HG03460 (cell line): Measurements from ENCODE around the gene FTL.

Source experiments
- ATAC-seq: cut with Tn5 transposase; IDR thresholded peaks from one replicate; pipeline ENCODE4 v1.9.1; 2021; ENCODE audit not compliant: unreplicated experiment

Gene FTL

DNA sequence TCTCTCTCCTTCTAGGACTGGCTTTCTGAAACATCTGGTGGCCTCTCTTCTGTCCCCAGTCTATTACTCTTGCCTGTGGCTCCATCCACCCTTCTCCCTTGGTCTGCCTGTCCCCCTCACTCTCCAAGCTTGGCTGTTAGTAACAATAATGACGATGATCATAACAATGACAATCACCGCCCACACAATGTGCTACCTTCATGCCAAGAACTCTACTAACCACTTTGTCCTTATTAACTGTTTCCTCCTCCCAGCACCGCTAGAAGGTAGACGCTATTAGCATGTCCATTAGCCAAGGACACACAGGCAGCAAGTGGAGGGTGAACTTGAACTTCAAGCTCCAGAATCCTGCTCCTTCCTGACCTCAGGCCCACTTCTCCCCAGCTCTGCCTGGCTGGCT, 25.3 kb downstream of the FTL start:
- no peak for ATAC-seq

DNA sequence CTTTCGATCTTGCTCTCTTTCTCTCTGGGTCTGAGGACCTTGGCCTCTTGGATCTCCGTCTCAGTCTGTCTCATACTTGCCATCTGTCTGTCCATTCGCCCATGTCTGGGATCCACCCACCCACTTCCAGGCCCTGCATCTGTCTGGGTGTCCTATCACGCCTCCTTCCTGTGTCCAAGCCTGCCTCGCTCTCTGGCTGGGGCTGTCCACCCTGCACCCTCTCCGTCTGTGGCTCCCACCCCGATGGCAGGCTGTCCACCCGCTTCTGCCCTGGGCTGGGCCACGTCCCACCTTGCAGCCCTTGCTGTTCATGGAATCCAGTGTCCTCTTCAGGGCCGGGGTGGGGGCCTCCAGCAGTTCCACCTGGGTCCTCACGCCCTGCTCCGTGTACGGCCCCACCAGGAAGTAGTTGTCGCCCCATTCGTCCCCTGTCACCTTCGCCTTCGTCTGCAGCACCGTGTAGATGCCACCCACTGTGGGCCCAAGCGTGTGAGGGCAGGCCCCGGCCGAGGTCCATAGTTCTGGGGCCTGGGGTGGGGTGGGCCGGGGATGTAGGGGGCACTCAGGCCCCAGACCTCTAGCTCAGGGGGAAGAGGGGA, 26.0 kb downstream of the FTL start:
- no peak for ATAC-seq

DNA sequence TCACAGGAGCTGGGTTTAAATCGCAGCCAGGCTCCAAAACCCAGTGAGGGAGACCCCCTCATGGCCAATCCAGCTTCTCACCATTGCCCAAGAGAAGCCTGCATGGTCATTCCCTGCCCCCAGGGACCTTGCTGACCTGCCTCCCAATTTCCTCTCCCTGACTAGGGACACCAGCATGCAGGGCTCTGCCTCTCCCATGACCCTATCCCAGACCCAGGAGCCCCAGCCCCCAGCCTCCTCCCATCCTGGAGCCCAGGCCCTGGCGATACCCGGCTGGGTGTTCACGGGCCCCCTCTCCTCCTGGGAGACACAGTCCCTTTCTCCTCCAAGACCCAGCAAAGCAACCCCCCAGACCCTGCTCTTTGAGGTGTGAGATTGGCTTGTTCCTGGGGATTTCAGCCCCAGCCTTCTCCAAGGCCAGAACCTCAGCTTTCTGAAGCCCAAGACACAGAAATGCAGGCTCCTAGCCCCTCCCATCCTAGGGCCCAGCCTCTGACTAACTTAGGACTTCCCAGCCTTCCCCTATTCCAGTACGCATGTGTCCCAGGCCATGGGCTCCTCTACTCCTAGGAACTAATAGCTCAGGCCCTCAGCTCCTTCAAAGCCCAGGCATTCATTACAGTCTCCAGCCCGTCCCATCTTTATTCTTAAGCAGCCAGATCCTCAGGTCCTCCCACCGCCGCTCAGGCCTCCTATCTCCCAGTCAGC, 26.9 kb downstream of the FTL start:
- no peak for ATAC-seq

DNA sequence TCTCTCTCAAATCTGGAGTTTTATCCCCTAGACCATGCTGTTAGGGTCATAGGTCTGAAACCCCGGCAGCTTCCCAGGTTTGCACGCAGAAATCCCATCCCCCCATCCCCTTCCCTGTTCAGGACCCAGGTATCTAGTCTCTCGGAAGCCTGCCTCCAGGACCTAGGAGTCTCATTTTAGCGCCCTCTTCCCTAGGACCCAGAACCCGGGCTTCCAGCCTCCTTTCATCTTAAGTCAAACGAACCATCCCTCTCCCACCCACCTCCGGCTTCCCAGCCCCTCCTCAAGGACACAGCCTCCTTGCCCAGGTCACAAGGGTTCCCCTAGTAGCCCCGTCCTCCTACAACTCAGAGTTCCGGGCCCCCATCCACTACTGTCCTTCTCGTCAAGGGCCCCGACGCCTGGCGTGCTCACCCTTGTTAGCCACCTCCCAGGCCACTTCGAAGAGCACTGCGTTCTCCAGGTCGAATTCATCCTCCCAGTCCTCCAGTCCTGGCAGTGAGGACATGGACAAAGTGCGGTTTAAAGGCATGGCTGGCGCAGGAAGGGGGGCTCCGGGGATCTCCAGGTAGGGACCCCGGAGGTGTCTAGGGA, 27.6 kb downstream of the FTL start:
- peak; percentile 10 for ATAC-seq

DNA sequence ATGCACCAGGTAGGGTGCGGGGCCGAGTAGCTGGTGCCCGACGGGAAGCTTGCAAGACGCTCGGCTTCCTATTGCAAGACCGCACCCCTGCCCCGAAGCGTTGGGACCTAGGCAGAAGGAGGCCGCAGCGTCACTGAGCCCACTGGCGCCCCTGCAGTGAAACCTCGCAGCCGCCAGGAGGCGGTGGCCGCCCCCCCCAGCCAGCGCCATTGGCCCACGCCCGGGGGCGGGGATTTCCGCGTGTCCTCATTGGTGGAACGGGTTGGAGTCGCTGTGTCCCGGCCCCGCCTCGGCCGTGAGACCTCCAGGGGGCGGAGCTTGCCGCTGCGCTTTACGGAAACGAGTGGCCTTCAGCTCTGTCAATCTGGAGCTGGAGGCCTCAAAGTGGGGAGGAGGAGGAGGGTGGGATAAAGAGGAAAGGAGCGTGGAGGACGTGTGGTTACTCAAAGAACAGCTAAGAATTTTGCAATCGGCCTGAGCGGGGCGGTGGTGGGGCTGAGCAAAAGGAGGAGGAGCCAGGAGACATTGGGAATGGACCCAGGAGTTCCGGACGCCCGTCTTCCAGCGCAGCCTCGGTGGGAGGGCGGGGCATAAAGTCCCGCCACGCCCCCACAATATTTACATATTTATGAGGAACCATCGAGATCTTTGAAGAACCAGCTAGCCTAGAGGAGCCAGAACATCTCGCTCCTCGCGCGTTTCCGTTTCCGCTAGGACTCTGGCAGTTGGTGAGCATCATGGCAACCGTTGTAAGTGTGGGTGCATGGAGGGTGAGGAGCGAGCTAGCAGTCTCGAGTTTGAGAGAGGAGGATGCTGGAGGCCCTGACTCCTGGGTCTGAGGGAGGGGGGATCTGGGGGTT, 28.3 kb downstream of the FTL start, which contains the start of the genes GYS1 and RUVBL2:
TSS of gene GYS1 (minus strand) at position 135 of the 860 bp plus-strand sequence. CDS start 197 bp downstream, outside the sequence.
TSS of gene RUVBL2 (plus strand) at position 713 of the 860 bp plus-strand sequence. CDS start at position 738, 25 bp downstream.
- ATAC-seq: peak; percentile 80

DNA sequence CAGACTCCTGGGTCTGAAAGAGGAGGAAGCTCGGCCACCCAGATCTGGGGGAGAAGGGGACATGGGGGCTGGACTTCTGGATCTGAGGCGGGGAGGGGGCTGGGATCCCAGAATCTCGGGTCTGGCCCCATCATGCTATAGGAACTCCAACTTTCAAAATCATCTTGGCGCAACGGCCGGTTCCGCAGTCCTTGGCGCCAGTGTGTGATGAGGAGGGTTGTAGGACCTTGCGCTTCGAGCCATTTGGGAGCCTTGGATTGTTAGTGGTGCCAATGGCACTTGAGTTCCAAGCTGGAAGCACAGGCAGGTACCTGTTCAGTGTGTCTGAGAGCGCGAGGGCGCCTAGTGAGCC, 28.9 kb downstream of the FTL start:
- no peak for ATAC-seq

DNA sequence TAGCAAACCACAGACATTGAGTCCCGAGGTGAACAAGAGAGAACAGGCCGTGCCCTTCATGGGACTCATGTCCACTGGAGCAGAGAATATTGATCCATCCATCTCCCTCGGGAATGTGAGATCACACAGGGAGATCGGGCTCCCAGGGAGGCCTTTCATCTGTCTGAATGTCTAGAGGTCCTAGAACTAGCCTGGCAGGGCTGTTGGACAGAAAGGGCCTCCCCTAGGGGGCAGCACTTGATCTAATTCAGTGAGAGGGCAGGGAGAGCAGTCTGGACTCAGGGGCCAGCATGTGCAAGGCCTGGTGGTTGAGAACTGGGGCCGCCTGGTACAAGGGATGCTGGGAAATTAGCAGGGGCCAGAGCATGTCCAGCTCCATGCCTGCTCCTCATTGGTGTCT, 32.9 kb downstream of the FTL start:
- no peak for ATAC-seq

DNA sequence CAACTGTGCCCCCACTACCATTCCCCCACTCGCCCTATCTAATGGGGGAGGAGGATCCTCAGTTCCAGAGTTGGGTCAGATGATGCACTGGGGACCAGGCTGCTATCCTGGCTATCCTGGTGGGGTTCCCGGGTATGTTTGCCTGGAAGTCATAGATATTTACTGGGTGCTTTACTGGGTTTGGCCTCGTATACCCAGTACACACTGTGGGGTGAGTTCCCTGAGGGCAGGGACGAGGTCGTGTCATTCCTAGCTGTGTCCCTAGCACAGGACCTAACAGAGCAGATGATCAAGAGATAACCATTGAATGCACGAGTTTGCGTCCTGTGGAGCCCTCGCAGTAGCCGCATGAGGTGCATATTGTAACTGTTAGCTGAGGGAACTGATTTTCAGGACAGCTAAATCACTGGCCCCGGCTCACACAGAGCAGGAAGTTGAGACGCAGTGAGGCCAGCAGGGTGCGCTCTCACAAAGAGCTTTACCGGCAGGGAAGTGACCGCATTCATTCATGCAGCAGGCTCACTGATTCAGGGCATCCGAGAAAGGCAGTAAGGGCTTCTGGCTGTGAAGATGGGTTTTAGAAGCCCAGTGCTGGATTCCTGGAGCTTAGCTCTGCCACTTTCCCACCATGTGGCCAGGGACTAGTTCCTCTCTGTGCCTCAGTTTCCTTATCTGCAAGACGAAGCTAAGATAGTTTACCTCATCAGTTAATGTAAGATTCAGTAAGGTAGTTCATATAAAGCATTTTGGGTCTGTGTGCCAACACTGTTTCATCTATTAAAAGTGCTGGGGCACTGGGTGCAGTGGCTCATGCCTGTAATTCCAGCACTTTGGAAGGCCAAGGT, 34.6 kb downstream of the FTL start:
- no peak for ATAC-seq

DNA sequence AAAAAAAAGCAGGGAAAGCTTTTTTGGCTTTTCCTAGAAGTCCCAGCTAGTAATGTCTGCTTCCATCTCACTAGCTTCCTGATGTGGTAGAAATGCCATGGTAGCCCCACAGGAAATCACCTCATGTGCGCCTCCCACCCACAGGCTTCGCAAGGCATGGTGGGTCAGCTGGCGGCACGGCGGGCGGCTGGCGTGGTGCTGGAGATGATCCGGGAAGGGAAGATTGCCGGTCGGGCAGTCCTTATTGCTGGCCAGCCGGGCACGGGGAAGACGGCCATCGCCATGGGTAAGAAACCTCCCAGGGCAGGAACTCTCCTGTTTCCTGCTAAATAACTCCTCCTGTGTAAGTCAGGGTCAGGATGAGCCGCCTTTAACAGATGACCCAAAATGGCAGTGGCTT, 39.0 kb downstream of the FTL start:
- no peak for ATAC-seq

DNA sequence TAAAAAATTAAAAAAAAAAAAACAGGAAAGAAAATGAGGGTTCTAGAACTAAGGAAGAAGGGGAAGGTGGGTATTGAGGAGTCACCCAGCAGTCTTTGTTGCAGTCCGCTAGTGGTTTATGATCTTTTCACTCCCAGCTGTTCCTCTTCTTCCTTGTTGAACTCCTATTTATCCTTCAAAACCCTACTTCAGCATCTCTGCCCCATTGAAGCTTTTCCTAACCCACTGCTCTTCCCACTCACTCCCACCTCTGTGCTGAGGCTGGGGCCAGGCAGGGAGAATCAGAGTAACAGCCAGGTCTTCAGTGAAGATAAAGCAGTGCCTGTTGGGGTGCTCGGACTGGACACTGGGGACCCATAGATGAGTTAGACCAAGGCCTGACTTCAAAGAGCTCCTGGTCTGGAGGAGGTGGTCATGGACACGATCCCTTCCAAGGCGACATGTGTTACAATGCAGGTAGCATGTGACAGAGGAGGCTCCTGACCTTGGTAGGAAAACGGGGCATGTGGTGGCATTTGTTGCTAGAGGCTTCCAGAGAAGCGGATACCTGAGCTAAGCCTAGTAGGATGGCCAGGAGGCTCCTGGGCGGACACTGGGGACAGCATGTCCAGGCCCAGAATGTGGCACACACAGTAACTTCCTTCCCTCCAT, 40.0 kb downstream of the FTL start:
- ATAC-seq: no peak

DNA sequence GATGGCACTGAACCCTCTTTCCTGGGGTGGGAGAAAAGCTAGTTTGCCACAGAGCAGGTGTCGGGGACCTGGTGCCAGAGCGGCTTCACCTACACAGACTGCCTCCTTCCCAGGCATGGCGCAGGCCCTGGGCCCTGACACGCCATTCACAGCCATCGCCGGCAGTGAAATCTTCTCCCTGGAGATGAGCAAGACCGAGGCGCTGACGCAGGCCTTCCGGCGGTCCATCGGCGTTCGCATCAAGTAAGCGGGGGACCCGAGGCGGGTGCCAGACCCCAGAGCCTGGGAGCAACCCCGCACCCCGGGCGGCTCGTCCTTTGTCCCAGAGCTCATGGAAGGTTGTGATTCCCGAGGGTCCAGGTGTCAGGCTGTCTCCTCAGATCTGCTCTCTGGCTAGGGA, 41.8 kb downstream of the FTL start:
- no peak for ATAC-seq

DNA sequence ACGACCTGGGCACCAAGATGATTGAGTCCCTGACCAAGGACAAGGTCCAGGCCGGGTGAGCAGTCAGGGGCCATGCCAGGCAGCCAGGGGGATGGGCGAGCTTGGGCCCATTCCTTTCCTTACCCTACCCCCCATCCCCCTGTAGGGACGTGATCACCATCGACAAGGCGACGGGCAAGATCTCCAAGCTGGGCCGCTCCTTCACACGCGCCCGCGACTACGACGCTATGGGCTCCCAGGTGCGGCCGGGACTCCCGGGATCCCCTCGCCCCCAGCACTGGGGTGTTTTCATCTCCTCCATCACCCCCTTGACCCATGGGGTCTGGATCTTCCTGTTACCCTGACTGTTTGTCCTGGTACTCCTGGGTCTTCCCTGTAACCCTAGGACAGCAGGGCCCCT, 44.7 kb downstream of the FTL start:
- no peak for ATAC-seq

DNA sequence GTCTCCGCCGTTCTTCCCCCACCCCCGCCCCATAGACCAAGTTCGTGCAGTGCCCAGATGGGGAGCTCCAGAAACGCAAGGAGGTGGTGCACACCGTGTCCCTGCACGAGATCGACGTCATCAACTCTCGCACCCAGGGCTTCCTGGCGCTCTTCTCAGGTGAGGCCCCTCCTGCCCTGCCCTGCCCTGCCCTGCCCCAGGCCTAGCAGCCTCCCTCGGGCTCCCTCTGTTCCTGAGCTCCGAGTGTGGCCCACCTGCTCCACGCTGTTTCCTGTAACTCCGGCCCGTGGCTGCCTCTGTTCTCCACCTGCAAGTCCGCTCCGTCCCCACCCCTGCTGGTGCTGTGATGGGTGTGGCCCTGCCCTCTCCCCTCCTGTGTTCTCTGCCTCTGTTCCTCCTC, 45.3 kb downstream of the FTL start:
- ATAC-seq: no peak

DNA sequence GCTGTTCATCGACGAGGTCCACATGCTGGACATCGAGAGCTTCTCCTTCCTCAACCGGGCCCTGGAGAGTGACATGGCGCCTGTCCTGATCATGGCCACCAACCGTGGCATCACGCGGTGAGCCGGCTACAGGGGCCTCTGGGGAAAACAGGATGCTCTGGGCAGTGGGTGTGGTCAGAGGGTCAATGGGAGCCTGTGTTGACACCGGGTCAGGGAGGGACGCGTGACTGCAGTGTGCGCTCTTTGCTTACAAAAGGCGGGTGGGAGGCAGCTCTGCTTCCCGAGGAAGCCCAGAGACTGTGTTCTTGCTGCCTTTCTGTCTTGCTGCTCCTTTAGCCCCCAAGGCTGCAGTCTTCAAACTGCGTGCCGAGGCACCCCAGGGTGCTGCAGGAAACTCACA, 46.1 kb downstream of the FTL start:
- ATAC-seq: no peak

DNA sequence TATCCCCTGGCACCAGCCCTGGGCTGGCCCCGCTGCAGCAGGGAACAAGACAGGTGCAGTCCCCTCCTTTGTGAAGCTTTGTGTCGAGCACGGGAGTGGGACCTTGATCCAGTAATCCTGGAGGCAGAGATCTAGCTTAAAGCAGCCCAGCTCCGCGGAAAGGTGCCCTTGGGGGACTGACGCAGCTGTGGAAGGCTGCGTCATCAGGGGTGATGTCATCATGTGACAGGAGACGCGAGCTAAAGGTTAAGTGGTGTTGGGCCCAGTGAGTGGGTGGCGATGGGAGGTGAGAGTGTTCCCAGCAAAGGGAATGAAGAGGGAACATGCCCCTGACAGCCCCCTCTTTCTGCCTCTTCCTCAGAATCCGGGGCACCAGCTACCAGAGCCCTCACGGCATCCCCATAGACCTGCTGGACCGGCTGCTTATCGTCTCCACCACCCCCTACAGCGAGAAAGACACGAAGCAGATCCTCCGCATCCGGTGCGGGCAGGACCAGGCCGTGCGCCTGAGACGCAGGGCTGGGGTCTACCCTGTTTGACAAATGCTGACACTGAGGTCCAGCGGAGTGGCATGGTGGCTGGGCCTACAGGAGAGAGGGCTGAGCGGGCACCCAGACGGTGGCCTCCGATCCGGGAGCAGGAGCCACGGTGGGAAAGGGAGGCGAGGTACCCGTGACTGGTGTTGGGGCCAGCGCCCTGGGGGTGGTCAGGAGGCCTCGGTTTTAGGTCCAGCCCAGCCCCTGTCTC, 49.2 kb downstream of the FTL start:
- ATAC-seq: no peak

DNA sequence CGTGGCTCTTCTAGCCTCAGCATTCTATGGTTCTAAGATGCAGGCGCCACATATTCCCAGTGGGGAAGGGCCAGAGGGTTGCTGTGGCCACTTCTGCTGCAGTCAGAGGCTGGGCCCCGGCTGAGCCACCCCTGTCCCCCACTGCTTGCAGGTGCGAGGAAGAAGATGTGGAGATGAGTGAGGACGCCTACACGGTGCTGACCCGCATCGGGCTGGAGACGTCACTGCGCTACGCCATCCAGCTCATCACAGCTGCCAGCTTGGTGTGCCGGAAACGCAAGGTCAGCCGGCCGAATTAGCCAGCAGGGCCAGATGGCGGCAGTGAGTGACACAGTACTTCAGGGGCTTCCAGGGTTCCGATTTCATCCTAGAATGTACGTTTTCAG, 49.8 kb downstream of the FTL start:
- no peak for ATAC-seq

DNA sequence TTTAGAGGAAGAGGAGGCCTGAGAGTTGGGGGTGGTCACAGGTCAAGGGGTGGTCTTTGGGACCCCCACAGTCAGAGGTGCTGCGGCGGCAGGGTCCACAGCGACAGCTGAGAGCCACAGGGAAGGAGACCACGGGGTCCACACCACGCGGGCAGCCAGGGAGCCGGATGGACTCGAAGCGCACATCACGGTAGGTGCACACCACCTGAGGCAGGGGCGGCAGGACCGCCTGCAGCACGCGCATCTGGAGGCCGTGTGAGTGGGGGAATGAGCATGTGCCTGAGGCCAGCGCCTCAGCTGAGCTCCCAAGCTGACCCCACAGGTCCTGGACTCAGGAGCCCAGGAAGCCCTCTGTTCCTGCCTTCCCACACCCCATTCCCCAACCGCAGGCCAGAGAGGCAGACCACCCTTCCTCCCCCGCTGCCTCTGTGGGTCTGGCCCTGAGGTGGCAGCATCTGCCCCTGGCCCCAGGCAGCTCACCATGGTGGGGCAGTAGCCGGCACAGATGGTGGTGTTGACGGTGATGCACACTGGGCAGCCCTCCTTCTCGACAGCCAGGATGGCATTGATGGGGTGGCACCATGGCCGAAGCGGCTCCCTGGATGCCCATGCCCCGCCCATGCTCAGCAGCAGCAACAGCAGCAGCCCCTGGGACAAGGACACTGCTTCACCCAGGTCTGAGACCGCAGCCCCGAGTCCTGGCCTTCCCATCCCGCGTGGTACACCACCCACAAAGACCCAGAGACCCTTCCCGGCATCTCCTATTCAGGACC, 51.1 kb downstream of the FTL start:
- no peak for ATAC-seq
